Lung (tissue), 12 donors: ENCODE results near the gene CLSTN1. TPM values are rescaled to one million over a fixed set of nuclear protein-coding genes. Genes with fewer than 3 reads are reported as not detected.
A peak's percentile ranks its signal among the peaks of the same experiment; 100 is the strongest.

Experiments used
- ATAC-seq: fragments of 200-7000 bp; cut with Tn5 transposase; one replicate; pipeline ENCODE4 v1.9.1; 2020; ENCODE audit warnings: moderate number of reproducible peaks; ENCODE audit not compliant: insufficient read depth, low FRiP score
- DNase-seq, 3 donors: peaks; one replicate each; pipeline ENCODE4 v3.0.0-alpha.2; 2013 to 2017
- H3K27ac ChIP-seq, 2 donors: one replicate each; pipeline ENCODE4 v1.5.1; 2013; ENCODE audit warnings: mild to moderate bottlenecking in 2 of 2, moderate library complexity in 2 of 2, control low read depth in 1 of 2, inconsistent platforms in 1 of 2, low read depth in 1 of 2, low read length in 1 of 2
- H3K27me3 ChIP-seq, 3 donors: one replicate each; pipeline ENCODE4 v1.5.1; 2013; ENCODE audit warnings: low read length in 2 of 3; ENCODE audit not compliant: control insufficient read depth in 3 of 3, insufficient read depth in 3 of 3
- H3K36me3 ChIP-seq, 4 donors: one replicate each; pipeline ENCODE4 v1.5.1; 2013; ENCODE audit warnings: low read length in 4 of 4, mild to moderate bottlenecking in 1 of 4, moderate library complexity in 1 of 4; ENCODE audit not compliant: control insufficient read depth in 4 of 4, insufficient read depth in 4 of 4
- H3K4me1 ChIP-seq, 5 donors: one replicate each; pipeline ENCODE4 v1.5.1; 2013; ENCODE audit warnings: low read length in 5 of 5, mild to moderate bottlenecking in 2 of 5, moderate library complexity in 1 of 5; ENCODE audit not compliant: control insufficient read depth in 5 of 5, insufficient read depth in 5 of 5
- H3K4me3 ChIP-seq: one replicate; pipeline ENCODE4 v1.5.1; 2013; ENCODE audit warnings: mild to moderate bottlenecking, control low read depth, moderate library complexity
- H3K9ac ChIP-seq, 2 donors: one replicate each; pipeline ENCODE4 v1.5.1; 2013; ENCODE audit warnings: low read length in 2 of 2, control low read depth in 1 of 2; ENCODE audit not compliant: insufficient read depth in 1 of 2
- H3K9me3 ChIP-seq, 4 donors: one replicate each; pipeline ENCODE4 v1.5.1; 2013; ENCODE audit warnings: low read length in 3 of 4, mild to moderate bottlenecking in 1 of 4, moderate library complexity in 1 of 4; ENCODE audit not compliant: control insufficient read depth in 4 of 4, insufficient read depth in 3 of 4
- WGBS, 2 donors: extraction: QIAGEN DNeasy Blood & Tissue Kit; methylation state at CpG; one replicate each; pipeline ENCODE4 v1.1.7; 2013; 5-methylcytosine and 5-hydroxymethylcytosine counted together
- polyA plus RNA-seq, 2 donors: library from polyadenylated mRNA; stranded (reverse); fragments of 200-250 nt; gene quantifications; one replicate each; pipeline ENCODE4 v1.2.1, GENCODE V29; 2013
- total RNA-seq, 2 donors: library from RNA; depleted of rRNA in 1 of 2; stranded (reverse); fragments of >200 nt in 1 of 2; gene quantifications; one replicate each; pipeline ENCODE4 v1.2.1, GENCODE V29; 2014 to 2021
- TF ChIP-seq, protein P1 (sequence below): IDR thresholded peaks from 2 replicates; pipeline ENCODE4 v1.5.1; 2012; ENCODE audit warnings: mild to moderate bottlenecking; ENCODE audit errors: control extremely low read depth, extremely low read depth
- donor health status: control.
- donor health status: control.
- donor health status: Bipolar disorder and iron deficiency.
- donor health status: healthy.
- donor health status: DM: yes; HTN: yes; CAD: no.

The CLSTN1 gene
- total and polyA plus RNA-seq, 4 donors = 37.1 to 88.0 (median 61.8) TPM

DNA sequence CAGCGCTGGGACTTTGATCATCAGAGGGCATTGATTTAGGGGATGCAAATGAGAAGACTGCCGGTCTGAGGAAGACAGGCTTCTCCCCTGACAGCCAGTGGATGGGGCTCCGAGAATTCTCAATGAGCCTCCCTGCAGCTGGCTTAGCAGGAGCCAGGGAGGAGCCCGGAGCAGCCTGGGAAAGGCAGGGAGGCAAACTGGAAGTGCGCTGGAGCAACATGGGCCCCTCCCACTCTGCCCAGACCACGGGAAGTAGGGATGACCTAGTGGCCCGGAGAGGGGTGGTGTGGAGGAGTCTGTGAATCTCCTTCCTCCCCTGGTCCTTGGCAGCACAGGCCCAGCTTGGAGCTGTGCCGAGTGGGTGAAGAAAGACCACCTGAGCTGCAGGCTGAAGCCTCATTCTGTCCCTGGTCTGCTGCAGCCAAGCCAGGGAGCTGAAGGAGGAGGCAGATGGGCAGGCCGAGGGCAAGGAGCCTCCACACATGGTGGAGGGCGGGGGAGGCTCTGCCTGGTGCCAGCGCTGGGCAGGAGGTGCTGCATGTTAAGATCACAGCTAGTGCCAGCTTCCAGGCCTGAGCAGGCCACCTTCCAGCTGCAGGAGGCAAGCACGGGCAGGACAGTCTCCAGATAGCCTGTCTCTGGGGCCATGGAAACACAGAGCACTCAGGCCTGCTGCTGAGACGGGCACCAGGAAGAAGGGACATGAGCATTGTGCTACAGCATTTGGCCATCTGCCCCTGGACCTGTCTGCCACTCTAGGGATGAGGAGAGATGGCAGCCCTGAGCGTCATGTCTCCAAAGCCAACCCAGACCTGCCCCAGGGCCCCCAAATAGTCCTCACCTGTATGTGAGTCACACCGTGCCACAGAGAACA is 12.2 kb upstream of the CLSTN1 start:
- Histone ChIP-seq H3K9me3 (no peaks in the 10 kb centered on the region), H3K27ac (no peak overlapping the region), H3K27me3 (no peaks in the 10 kb centered on the region), H3K36me3 (no peaks in the 10 kb centered on the region), H3K4me3 (no peak overlapping the region), H3K4me1 (peaks cover 0 to 11% (median 0%) of the 10 kb centered on the region in 5 donors), H3K9ac (peak overlapping the region in 1 of 2 donors; percentile 28)
- WGBS, 2 donors = 58 to 70% methylated on average over 15 of the region's 15 CpGs
- DNase-seq (peak; percentile 34 to 69 (median 50)), ATAC-seq (no peak)
- TF ChIP-seq, protein P1, sequence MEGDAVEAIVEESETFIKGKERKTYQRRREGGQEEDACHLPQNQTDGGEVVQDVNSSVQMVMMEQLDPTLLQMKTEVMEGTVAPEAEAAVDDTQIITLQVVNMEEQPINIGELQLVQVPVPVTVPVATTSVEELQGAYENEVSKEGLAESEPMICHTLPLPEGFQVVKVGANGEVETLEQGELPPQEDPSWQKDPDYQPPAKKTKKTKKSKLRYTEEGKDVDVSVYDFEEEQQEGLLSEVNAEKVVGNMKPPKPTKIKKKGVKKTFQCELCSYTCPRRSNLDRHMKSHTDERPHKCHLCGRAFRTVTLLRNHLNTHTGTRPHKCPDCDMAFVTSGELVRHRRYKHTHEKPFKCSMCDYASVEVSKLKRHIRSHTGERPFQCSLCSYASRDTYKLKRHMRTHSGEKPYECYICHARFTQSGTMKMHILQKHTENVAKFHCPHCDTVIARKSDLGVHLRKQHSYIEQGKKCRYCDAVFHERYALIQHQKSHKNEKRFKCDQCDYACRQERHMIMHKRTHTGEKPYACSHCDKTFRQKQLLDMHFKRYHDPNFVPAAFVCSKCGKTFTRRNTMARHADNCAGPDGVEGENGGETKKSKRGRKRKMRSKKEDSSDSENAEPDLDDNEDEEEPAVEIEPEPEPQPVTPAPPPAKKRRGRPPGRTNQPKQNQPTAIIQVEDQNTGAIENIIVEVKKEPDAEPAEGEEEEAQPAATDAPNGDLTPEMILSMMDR = no peak

DNA sequence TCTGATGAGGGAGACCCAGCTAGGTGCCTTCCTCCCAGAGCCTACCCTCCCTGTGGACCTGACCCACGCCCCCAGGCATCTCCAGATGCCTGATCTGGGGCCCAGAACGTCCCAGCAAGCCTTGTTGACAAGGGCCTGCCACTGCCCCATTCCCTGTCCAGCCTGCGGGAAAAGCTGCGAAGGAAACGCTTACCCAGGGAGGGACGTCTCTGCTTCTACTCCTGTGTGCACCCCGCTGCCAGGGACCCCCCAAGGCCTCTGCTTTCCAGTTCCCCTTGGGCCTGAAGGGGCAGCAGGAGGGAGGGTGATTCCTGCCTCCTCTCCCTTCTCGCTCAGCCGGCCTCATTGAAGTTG is 11.6 kb upstream of the CLSTN1 start:
- no peaks in the 10 kb centered on the region for H3K27me3 ChIP-seq
- H3K9me3 ChIP-seq = no peaks in the 10 kb centered on the region
- no peak for ATAC-seq
- no peak overlapping the region for H3K4me3 ChIP-seq
- 66 to 78% methylated on average over 9 of the region's 9 CpGs for WGBS, 2 donors
- no peaks in the 10 kb centered on the region for H3K36me3 ChIP-seq
- DNase-seq = no peak
- H3K27ac ChIP-seq = no peak overlapping the region
- H3K4me1 ChIP-seq = peaks cover 0 to 11% (median 0%) of the 10 kb centered on the region in 5 donors
- peak overlapping the region in 1 of 2 donors; percentile 28 for H3K9ac ChIP-seq
- TF ChIP-seq, protein P1 = no peak

DNA sequence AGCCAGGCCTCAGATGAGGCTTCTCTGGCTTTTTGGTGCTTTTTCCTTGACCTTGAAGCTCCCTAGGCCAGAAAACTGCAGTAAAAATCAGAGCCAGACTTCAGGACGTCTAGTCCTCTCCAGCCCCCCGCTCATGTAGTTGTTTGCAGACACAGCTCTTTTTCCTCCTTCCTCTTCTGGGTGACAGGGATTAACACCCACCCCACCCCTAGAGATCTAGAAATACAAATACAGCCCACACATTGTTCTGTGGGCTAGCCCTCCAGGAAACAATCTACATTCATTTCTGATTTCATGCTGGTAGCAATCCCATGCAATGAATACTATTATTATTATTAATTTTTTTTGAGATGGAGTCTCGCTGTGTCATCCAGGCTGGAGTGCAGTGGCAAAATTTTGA is 9.9 kb upstream of the CLSTN1 start:
- Histone ChIP-seq H3K4me3 (no peak overlapping the region), H3K27ac (no peak overlapping the region), H3K9me3 (no peaks in the 10 kb centered on the region), H3K36me3 (no peaks in the 10 kb centered on the region), H3K4me1 (peaks cover 0 to 11% (median 0%) of the 10 kb centered on the region in 5 donors), H3K27me3 (no peaks in the 10 kb centered on the region), H3K9ac (no peak overlapping the region)
- TF ChIP-seq, protein P1 = no peak
- DNase-seq (no peak), ATAC-seq (no peak)
- 79 to 87% methylated on average over 3 of the region's 3 CpGs for WGBS, 2 donors
